Omental fat pad (tissue), 4 donors: ENCODE results near the gene ACTN4. TPM values are rescaled to one million over a fixed set of nuclear protein-coding genes. Genes with fewer than 3 reads are reported as not detected.
"Not testable (repeated sequence)": the region's sequence is repeated elsewhere in the genome, so short reads cannot be mapped to it uniquely, and the experiment has no call there.

Experiments used
- ATAC-seq: fragments of 150-250 bp; one replicate; pipeline ENCODE4 v1.9.1; 2016; ENCODE audit warnings: mild to moderate bottlenecking, moderate library complexity; ENCODE audit not compliant: low FRiP score
- DNase-seq: peaks from one replicate; pipeline ENCODE4 v3.0.0-alpha.2; 2019; ENCODE audit warnings: low spot score
- total RNA-seq, 4 donors: library from RNA; depleted of rRNA; stranded (reverse); fragments of >200 nt; gene quantifications; one replicate each; pipeline ENCODE4 v1.1.0, GENCODE V29; 2016
- TF ChIP-seq, protein P1 (sequence below), 3 donors: fragments of 450-650 bp; IDR thresholded peaks; one replicate each; pipeline ENCODE4 v1.5.1; 2016 to 2017; ENCODE audit warnings: antibody characterized with exemption in 3 of 3, mild to moderate bottlenecking in 3 of 3, moderate library complexity in 2 of 3

Gene ACTN4
- 100 to 1,000 TPM; 290 to 517 (median 367) TPM for total RNA-seq

DNA sequence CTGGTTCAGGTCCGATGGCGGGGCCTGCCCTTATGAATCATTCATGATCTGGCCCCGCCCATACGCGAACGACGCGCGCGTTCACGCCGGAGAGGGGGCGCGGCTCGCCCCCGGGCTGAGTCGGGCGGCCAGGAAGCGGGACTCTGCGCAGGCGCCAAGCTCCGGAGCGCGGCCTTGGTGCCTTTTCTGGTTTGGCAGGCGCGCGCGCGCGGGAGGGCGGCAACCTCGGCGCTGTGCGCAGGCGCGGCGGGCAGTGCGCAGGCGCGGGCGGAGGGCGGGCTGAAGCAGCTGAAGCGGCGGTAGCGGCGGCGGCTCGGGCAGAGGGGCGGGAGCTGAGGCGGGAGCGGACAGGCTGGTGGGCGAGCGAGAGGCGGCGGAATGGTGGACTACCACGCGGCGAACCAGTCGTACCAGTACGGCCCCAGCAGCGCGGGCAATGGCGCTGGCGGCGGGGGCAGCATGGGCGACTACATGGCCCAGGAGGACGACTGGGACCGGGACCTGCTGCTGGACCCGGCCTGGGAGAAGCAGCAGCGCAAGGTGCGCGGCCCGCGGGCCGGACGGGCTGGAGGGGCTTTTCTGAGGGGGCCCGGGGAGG is at the start of gene ACTN4:
ACTN4 (plus strand) TSS at position 282 of the 598 bp plus-strand sequence; CDS start at position 379, 97 bp downstream.
- peak; percentile 88 for ATAC-seq

GRCh38 chr19:38599722-38600121 is 47.7 kb upstream of the ACTN4 start:
- ATAC-seq = no peak
- TF ChIP-seq, protein P1, sequence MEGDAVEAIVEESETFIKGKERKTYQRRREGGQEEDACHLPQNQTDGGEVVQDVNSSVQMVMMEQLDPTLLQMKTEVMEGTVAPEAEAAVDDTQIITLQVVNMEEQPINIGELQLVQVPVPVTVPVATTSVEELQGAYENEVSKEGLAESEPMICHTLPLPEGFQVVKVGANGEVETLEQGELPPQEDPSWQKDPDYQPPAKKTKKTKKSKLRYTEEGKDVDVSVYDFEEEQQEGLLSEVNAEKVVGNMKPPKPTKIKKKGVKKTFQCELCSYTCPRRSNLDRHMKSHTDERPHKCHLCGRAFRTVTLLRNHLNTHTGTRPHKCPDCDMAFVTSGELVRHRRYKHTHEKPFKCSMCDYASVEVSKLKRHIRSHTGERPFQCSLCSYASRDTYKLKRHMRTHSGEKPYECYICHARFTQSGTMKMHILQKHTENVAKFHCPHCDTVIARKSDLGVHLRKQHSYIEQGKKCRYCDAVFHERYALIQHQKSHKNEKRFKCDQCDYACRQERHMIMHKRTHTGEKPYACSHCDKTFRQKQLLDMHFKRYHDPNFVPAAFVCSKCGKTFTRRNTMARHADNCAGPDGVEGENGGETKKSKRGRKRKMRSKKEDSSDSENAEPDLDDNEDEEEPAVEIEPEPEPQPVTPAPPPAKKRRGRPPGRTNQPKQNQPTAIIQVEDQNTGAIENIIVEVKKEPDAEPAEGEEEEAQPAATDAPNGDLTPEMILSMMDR (IDR thresholded peaks at IDR 0.05) = no peak

More for the DNA sequence above, at the start of gene ACTN4:
- DNase-seq = peak; percentile 97
- TF ChIP-seq, protein P1 (IDR thresholded peaks at IDR 0.05) = no peak

GRCh38 chr19:38602856-38603255 is 44.6 kb upstream of the ACTN4 start:
- not testable (repeated sequence) for DNase-seq, ATAC-seq

More at GRCh38 chr19:38599722-38600121, 47.7 kb upstream of the ACTN4 start:
- DNase-seq = no peak

DNA sequence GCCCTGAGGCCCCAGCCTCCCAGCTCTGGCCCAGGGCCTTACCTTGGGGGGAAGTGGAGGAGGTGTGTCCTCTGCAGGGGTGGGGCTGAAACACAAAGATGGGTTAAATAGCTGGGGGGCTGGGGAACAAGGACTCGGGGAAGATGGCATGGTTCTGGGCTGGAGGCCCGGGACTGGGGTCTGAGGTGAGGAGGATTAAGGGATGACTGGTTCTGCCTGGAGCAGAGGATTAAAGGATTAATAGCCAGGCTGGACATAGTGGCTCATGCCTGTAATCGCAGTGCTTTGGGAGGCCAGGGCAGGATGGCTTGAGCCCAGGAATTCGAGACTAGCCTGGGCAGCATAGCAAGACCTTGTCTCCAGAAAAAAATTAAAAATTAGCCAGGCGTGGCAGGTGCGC is 41.3 kb upstream of the ACTN4 start:
- ATAC-seq = no peak
- TF ChIP-seq, protein P1 (IDR thresholded peaks at IDR 0.05) = no peak
- no peak for DNase-seq

DNA sequence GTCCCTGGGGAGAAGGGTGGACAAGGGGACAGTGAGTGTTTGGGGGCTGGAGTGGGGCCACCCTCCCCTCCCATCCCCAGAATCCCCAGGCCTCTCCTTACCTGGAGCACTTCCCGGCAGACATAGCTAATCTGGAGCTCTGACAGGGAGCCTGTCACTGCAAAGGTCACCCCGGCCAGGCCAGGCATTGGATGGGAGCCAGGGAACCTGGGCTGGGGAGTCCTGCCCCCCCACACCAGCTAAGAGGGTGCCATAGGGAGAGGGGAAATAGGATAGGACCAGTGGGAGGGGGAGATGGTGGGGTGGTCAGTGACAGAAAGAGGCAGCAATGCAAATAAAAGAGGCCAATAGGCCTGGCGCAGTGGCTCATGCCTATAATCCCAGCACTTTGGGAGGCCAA is 33.2 kb upstream of the ACTN4 start:
- TF ChIP-seq, protein P1 (IDR thresholded peaks at IDR 0.05) = no peak
- DNase-seq (no peak), ATAC-seq (no peak)

GRCh38 chr19:38615007-38615581 is 32.4 kb upstream of the ACTN4 start:
- no peak for ATAC-seq
- DNase-seq = no peak
- TF ChIP-seq, protein P1 (IDR thresholded peaks at IDR 0.05) = no peak

DNA sequence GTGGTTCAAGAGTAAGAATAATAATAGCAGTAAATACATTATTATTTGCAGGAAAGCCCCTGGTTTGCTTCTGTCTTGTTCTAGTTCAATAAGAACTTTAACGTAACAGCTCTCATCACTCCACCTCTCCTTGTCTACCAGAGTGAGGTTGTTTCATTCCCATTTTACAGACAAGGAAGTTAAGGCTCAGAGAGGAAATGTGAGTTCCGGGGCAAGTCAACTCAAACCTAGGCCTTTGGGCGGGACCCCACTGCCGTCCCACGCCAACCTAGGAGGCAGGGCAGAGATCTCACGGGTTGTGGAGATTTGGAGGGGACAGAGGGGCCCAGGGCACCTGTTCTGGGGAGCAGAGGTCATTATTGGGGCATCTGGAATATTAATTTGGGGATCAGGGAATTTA is 31.2 kb upstream of the ACTN4 start:
- TF ChIP-seq, protein P1 (IDR thresholded peaks at IDR 0.05) = no peak
- ATAC-seq = no peak
- no peak for DNase-seq
